ENCODE measurements around the gene ZNF12.
"Not testable (repeated sequence)": the region's sequence is repeated elsewhere in the genome, so short reads cannot be mapped to it uniquely, and the experiment has no call there.

Gene ZNF12

DNA sequence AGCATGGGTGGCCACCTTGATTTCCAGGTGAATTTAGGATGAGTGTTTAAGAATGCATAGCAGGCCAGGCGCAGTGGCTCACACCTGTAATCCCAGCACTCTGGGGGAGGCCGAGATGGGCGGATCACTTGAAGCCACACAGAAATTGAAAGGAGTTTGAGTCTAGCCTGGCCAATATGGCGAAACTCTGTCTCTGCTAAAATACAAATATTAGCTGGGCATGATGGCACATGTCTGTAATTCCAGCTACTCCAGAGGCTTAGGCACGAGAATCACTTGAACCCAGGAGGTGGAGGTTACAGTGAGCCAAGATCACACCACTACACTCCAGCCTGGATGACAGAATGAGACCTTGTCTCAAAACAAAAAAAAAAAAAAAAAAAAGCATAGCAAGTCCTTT is 19.6 kb upstream of the ZNF12 start:
- H3K56ac ChIP-seq (ENCODE audit: low read length); H4K5ac ChIP-seq (ENCODE audit: low read length); H3K36me3 ChIP-seq (ENCODE audit: control insufficient read depth, insufficient read depth, low read length); H2AK5ac ChIP-seq (ENCODE audit: low read length); H4K8ac ChIP-seq (ENCODE audit: low read depth, low read length); DNase-seq; H3K27me3 ChIP-seq (ENCODE audit: insufficient read depth, low read length, poor library complexity); H2BK5ac ChIP-seq (ENCODE audit: low read length); H3K4ac ChIP-seq (ENCODE audit: low read depth, low read length); H3K27ac ChIP-seq (ENCODE audit: low read depth, low read length); H3K9ac ChIP-seq (ENCODE audit: low read length); H2BK15ac ChIP-seq (replicated peaks; ENCODE audit: low read depth); H3K4me3 ChIP-seq (ENCODE audit: low read length); H3K18ac ChIP-seq (ENCODE audit: low read length); H3K23ac ChIP-seq (ENCODE audit: low read length); H3K79me1 ChIP-seq (ENCODE audit: low read length); H3K4me1 ChIP-seq (ENCODE audit: control insufficient read depth, low read depth, low read length); H3K79me2 ChIP-seq (ENCODE audit: control insufficient read depth, insufficient read depth, low read length); H2BK120ac ChIP-seq (ENCODE audit: low read depth, low read length); H3K4me2 ChIP-seq (ENCODE audit: low read length): not testable (repeated sequence)
- no CpG with 5 or more reads among the region's 5 CpGs for WGBS (ENCODE audit: extremely low coverage, insufficient coverage, low lambda C conversion rate)

DNA sequence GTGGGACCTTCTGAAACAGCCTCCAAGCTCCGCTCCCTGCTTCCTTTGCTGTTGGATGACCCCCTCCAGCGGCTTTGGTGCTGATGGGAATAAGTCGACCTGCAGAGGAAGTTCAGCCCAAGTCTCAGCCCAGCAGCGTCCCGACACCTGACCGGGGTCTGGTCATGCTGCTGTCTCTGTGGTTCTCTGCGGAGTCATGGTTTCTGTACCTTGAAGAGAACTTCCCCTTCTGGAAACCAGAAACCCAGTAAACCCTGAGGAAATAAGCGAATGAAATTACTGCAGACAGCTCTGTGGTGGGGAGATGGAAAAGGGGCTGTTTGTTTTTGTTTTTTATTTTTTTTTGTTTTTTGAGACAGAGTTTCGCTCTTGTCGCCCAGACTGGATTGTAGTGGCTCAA is 18.3 kb upstream of the ZNF12 start:
- peaks cover 2% of the 10 kb centered on the region for H3K79me2 ChIP-seq (ENCODE audit: control insufficient read depth, insufficient read depth, low read length)
- no peak overlapping the region for H3K56ac ChIP-seq (ENCODE audit: low read length)
- H3K4me1 ChIP-seq (ENCODE audit: control insufficient read depth, low read depth, low read length): no peaks in the 10 kb centered on the region
- no peak overlapping the region for H3K23ac ChIP-seq (ENCODE audit: low read length)
- no peaks in the 10 kb centered on the region for H3K79me1 ChIP-seq (ENCODE audit: low read length)
- no peak overlapping the region for H3K18ac ChIP-seq (ENCODE audit: low read length)
- H3K9ac ChIP-seq (ENCODE audit: low read length): no peak overlapping the region
- WGBS (ENCODE audit: extremely low coverage, insufficient coverage, low lambda C conversion rate): no CpG with 5 or more reads among the region's 10 CpGs
- H3K27ac ChIP-seq (ENCODE audit: low read depth, low read length): no peak overlapping the region
- no peak overlapping the region for H3K4me2 ChIP-seq (ENCODE audit: low read length)
- no peak overlapping the region for H2AK5ac ChIP-seq (ENCODE audit: low read length)
- no peak for DNase-seq
- no peak overlapping the region for H2BK5ac ChIP-seq (ENCODE audit: low read length)
- H4K8ac ChIP-seq (ENCODE audit: low read depth, low read length): no peak overlapping the region
- H4K5ac ChIP-seq (ENCODE audit: low read length): no peak overlapping the region
- no peaks in the 10 kb centered on the region for H3K36me3 ChIP-seq (ENCODE audit: control insufficient read depth, insufficient read depth, low read length)
- H3K4ac ChIP-seq (ENCODE audit: low read depth, low read length): no peak overlapping the region
- H2BK15ac ChIP-seq (replicated peaks; ENCODE audit: low read depth): no peak overlapping the region
- H3K4me3 ChIP-seq (ENCODE audit: low read length): no peak overlapping the region
- no peak overlapping the region for H2BK120ac ChIP-seq (ENCODE audit: low read depth, low read length)
- H3K27me3 ChIP-seq (ENCODE audit: insufficient read depth, low read length, poor library complexity): no peaks in the 10 kb centered on the region

DNA sequence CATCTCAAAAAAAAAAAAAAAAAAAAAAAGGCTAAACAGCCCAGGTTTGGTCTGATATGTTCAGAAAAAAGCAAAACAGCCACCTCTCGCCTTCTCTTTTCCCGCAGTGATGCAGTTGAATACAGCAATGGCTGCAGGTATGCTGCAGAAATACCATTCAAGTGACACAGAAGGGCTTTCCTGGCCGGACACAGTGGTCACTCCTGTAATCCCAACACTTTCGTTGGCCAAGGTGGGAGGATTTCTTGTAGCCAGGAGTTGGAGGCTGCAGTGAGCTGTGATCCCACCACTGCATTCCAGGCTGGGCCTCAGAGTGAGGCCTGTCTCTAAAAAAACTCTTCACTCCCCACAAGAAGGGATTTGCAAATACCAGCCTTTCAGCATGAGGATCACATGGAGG is 17.6 kb upstream of the ZNF12 start:
- not testable (repeated sequence) for H3K23ac ChIP-seq (ENCODE audit: low read length); H4K5ac ChIP-seq (ENCODE audit: low read length); H3K4me3 ChIP-seq (ENCODE audit: low read length); H3K79me2 ChIP-seq (ENCODE audit: control insufficient read depth, insufficient read depth, low read length); H3K36me3 ChIP-seq (ENCODE audit: control insufficient read depth, insufficient read depth, low read length); DNase-seq; H3K4ac ChIP-seq (ENCODE audit: low read depth, low read length); H2BK5ac ChIP-seq (ENCODE audit: low read length); H4K8ac ChIP-seq (ENCODE audit: low read depth, low read length); H3K9ac ChIP-seq (ENCODE audit: low read length); H3K18ac ChIP-seq (ENCODE audit: low read length); H2AK5ac ChIP-seq (ENCODE audit: low read length); H3K4me1 ChIP-seq (ENCODE audit: control insufficient read depth, low read depth, low read length); H2BK120ac ChIP-seq (ENCODE audit: low read depth, low read length); H3K56ac ChIP-seq (ENCODE audit: low read length); H3K27ac ChIP-seq (ENCODE audit: low read depth, low read length); H3K79me1 ChIP-seq (ENCODE audit: low read length); H3K27me3 ChIP-seq (ENCODE audit: insufficient read depth, low read length, poor library complexity); H3K4me2 ChIP-seq (ENCODE audit: low read length); H2BK15ac ChIP-seq (replicated peaks; ENCODE audit: low read depth)
- WGBS (ENCODE audit: extremely low coverage, insufficient coverage, low lambda C conversion rate): no CpG with 5 or more reads among the region's 4 CpGs

DNA sequence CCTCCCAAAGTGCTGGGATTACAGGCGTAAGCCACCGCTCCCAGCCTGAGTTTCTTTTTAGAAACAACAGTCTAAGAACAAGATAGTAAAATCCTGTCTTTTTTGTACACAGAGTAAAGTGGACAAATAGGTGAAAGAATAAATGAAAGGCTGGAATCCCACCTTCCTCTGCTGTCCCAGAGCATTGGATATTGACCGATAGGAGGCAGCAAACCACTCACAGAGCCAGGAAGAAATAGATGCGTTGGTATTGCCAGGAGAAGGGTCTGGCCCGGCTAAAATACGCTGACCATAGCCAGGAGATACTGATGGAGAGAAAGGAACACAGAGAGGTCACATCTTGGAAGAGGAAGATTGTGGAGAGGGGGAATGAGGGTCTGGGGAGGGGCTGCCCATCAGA is 11.4 kb upstream of the ZNF12 start:
- Histone ChIP-seq H2BK5ac (ENCODE audit: low read length) (no peak overlapping the region), H3K36me3 (ENCODE audit: control insufficient read depth, insufficient read depth, low read length) (no peaks in the 10 kb centered on the region), H3K4ac (ENCODE audit: low read depth, low read length) (no peak overlapping the region), H3K23ac (ENCODE audit: low read length) (no peak overlapping the region), H4K8ac (ENCODE audit: low read depth, low read length) (no peak overlapping the region), H3K4me2 (ENCODE audit: low read length) (no peak overlapping the region), H3K4me1 (ENCODE audit: control insufficient read depth, low read depth, low read length) (no peaks in the 10 kb centered on the region), H3K18ac (ENCODE audit: low read length) (no peak overlapping the region), H2AK5ac (ENCODE audit: low read length) (no peak overlapping the region), H2BK120ac (ENCODE audit: low read depth, low read length) (no peak overlapping the region), H3K4me3 (ENCODE audit: low read length) (no peak overlapping the region), H3K79me2 (ENCODE audit: control insufficient read depth, insufficient read depth, low read length) (no peaks in the 10 kb centered on the region), H2BK15ac (replicated peaks; ENCODE audit: low read depth) (no peak overlapping the region), H3K56ac (ENCODE audit: low read length) (no peak overlapping the region), H3K9ac (ENCODE audit: low read length) (no peak overlapping the region), H3K79me1 (ENCODE audit: low read length) (no peaks in the 10 kb centered on the region), H3K27me3 (ENCODE audit: insufficient read depth, low read length, poor library complexity) (no peaks in the 10 kb centered on the region), H4K5ac (ENCODE audit: low read length) (no peak overlapping the region), H3K27ac (ENCODE audit: low read depth, low read length) (no peak overlapping the region)
- no peak for DNase-seq
- WGBS (ENCODE audit: extremely low coverage, insufficient coverage, low lambda C conversion rate): no CpG with 5 or more reads among the region's 6 CpGs

DNA sequence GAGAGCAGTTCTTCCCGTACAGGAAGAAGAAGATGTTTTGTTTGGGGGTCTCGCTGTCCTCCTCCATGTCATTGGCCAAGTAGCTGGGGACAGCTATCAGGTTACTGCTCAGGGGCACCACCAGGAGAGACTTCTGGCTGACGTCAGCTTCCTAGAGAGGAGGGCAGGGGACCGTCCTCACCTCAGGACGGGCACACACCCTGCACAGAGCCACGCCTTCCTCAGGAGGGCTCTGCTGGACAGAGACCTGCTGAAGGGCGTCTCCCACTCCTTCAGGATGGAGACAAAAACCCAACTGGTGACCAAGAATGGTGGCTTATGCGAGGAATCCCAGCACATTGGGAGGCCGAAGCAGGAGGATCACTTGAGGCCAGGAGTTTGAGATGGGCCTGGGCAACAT is 9.2 kb upstream of the ZNF12 start:
- not testable (repeated sequence) for H3K4me2 ChIP-seq (ENCODE audit: low read length); H3K4me1 ChIP-seq (ENCODE audit: control insufficient read depth, low read depth, low read length); H3K56ac ChIP-seq (ENCODE audit: low read length); H3K4me3 ChIP-seq (ENCODE audit: low read length); H2AK5ac ChIP-seq (ENCODE audit: low read length); H3K18ac ChIP-seq (ENCODE audit: low read length); H4K8ac ChIP-seq (ENCODE audit: low read depth, low read length); H3K23ac ChIP-seq (ENCODE audit: low read length); H3K27me3 ChIP-seq (ENCODE audit: insufficient read depth, low read length, poor library complexity); H3K36me3 ChIP-seq (ENCODE audit: control insufficient read depth, insufficient read depth, low read length); DNase-seq; H2BK15ac ChIP-seq (replicated peaks; ENCODE audit: low read depth); H2BK120ac ChIP-seq (ENCODE audit: low read depth, low read length); H3K4ac ChIP-seq (ENCODE audit: low read depth, low read length); H3K79me1 ChIP-seq (ENCODE audit: low read length); H3K79me2 ChIP-seq (ENCODE audit: control insufficient read depth, insufficient read depth, low read length); H3K27ac ChIP-seq (ENCODE audit: low read depth, low read length); H2BK5ac ChIP-seq (ENCODE audit: low read length); H3K9ac ChIP-seq (ENCODE audit: low read length); H4K5ac ChIP-seq (ENCODE audit: low read length)
- no CpG with 5 or more reads among the region's 9 CpGs for WGBS (ENCODE audit: extremely low coverage, insufficient coverage, low lambda C conversion rate)

DNA sequence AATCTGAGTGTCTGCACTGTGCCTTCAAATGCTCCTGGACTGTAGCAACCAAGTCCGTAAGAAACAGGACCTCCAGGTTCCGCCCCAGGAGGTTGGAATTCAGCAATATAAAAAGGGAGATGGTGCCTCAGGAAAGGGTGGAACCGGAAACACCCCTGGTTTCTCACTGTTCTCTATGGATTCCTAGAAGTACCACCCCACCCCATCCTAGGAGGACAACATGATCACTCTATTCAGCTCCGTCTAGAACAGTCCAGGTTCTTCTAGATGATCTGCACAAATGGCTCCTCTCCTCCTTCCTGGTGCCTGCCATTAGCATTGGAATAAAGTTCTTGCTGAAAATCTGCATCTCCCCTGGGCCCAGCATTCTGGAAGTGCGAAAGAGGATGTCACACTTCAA is 7.6 kb upstream of the ZNF12 start:
- no peak overlapping the region for H2AK5ac ChIP-seq (ENCODE audit: low read length)

More for the DNA sequence above, 7.6 kb upstream of the ZNF12 start:
- H3K9ac ChIP-seq (ENCODE audit: low read length): no peak overlapping the region
- no peak overlapping the region for H2BK15ac ChIP-seq (replicated peaks; ENCODE audit: low read depth)
- no peak overlapping the region for H3K23ac ChIP-seq (ENCODE audit: low read length)
- no CpG with 5 or more reads among the region's 5 CpGs for WGBS (ENCODE audit: extremely low coverage, insufficient coverage, low lambda C conversion rate)
- no peaks in the 10 kb centered on the region for H3K79me1 ChIP-seq (ENCODE audit: low read length)
- no peaks in the 10 kb centered on the region for H3K27me3 ChIP-seq (ENCODE audit: insufficient read depth, low read length, poor library complexity)
- H4K8ac ChIP-seq (ENCODE audit: low read depth, low read length): no peak overlapping the region
- no peak overlapping the region for H3K4me3 ChIP-seq (ENCODE audit: low read length)
- H3K18ac ChIP-seq (ENCODE audit: low read length): no peak overlapping the region
- no peak overlapping the region for H3K56ac ChIP-seq (ENCODE audit: low read length)
- no peaks in the 10 kb centered on the region for H3K4me1 ChIP-seq (ENCODE audit: control insufficient read depth, low read depth, low read length)
- H3K4me2 ChIP-seq (ENCODE audit: low read length): no peak overlapping the region
- no peak overlapping the region for H3K27ac ChIP-seq (ENCODE audit: low read depth, low read length)
- no peak overlapping the region for H4K5ac ChIP-seq (ENCODE audit: low read length)
- DNase-seq: no peak
- no peak overlapping the region for H2BK120ac ChIP-seq (ENCODE audit: low read depth, low read length)
- H3K36me3 ChIP-seq (ENCODE audit: control insufficient read depth, insufficient read depth, low read length): no peaks in the 10 kb centered on the region
- H3K79me2 ChIP-seq (ENCODE audit: control insufficient read depth, insufficient read depth, low read length): no peaks in the 10 kb centered on the region
- no peak overlapping the region for H2BK5ac ChIP-seq (ENCODE audit: low read length)
- H3K4ac ChIP-seq (ENCODE audit: low read depth, low read length): no peak overlapping the region
